Keratinocyte (primary cell): ENCODE data around the gene RELT. TPM values are rescaled to one million over a fixed set of nuclear protein-coding genes. Genes with fewer than 3 reads are reported as not detected.

Source experiments
- DNase-seq: peaks from one replicate; pipeline ENCODE4 v3.0.0-alpha.2; 2011; ENCODE audit warnings: low read depth, missing footprints, low spot score
- FAIRE-seq: peaks from 2 replicates; lab custom pipeline; 2011; peaks lifted over from hg19 to GRCh38; lab: Jason Lieb, UNC
- H2AFZ ChIP-seq: 2 replicates; pipeline ENCODE4 v1.6.0; 2012; ENCODE audit warnings: low read length, control low read depth, inconsistent platforms; ENCODE audit not compliant: control insufficient read depth
- H3K27ac ChIP-seq: 2 replicates; pipeline ENCODE4 v1.5.1; 2011; ENCODE audit warnings: low read length; ENCODE audit not compliant: control insufficient read depth, insufficient read depth
- H3K27me3 ChIP-seq: 3 replicates; pipeline ENCODE4 v1.6.0; 2011; ENCODE audit warnings: low read length; ENCODE audit not compliant: control insufficient read depth, insufficient read depth; ENCODE audit errors: extremely low read depth
- H3K36me3 ChIP-seq, 2 experiments: 2 replicates in 1 of 2; 3 replicates in 1 of 2; pipeline ENCODE4 v1.5.1; 2011; ENCODE audit warnings: low read length in 2 of 2, mild to moderate bottlenecking in 1 of 2; ENCODE audit not compliant: control insufficient read depth in 2 of 2, insufficient read depth in 2 of 2; ENCODE audit errors: extremely low read depth in 1 of 2
- H3K4me1 ChIP-seq: 3 replicates; pipeline ENCODE4 v1.5.1; 2011; ENCODE audit warnings: low read length; ENCODE audit not compliant: control insufficient read depth, insufficient read depth; ENCODE audit errors: extremely low read depth
- H3K4me2 ChIP-seq: 3 replicates; pipeline ENCODE4 v1.6.0; 2011; ENCODE audit warnings: low read depth, low read length; ENCODE audit not compliant: control insufficient read depth, insufficient read depth; ENCODE audit errors: extremely low read depth
- H3K4me3 ChIP-seq, 3 experiments: fragments of 200-600 bp in 1 of 3; sonication (generic) in 1 of 3; 2 replicates in 2 of 3; 3 replicates in 1 of 3; pipeline ENCODE4 v1.5.1; 2011 to 2016; ENCODE audit warnings: low read length in 3 of 3, mild to moderate bottlenecking in 3 of 3, control low read depth in 2 of 3, inconsistent platforms in 1 of 3, low read depth in 1 of 3, mixed read lengths in 1 of 3, mixed run types in 1 of 3, moderate library complexity in 1 of 3; ENCODE audit not compliant: control insufficient read depth in 2 of 3, insufficient read depth in 2 of 3; ENCODE audit errors: extremely low read depth in 1 of 3
- H3K79me2 ChIP-seq: 2 replicates; pipeline ENCODE4 v1.6.0; 2012; ENCODE audit warnings: low read length; ENCODE audit not compliant: control insufficient read depth, insufficient read depth
- H3K9ac ChIP-seq: 3 replicates; pipeline ENCODE4 v1.6.0; 2011; ENCODE audit warnings: low read length; ENCODE audit not compliant: control insufficient read depth, insufficient read depth; ENCODE audit errors: extremely low read depth
- H3K9me1 ChIP-seq: 3 replicates; pipeline ENCODE4 v1.6.0; 2011; ENCODE audit warnings: low read length; ENCODE audit not compliant: control insufficient read depth, insufficient read depth; ENCODE audit errors: extremely low read depth
- H3K9me3 ChIP-seq: 2 replicates; pipeline ENCODE4 v1.5.1; 2012; ENCODE audit warnings: low read depth, low read length; ENCODE audit not compliant: control insufficient read depth
- H4K20me1 ChIP-seq: 3 replicates; pipeline ENCODE4 v1.6.0; 2011; ENCODE audit warnings: low read length; ENCODE audit not compliant: control insufficient read depth, insufficient read depth; ENCODE audit errors: extremely low read depth
- CTCF ChIP-seq, 3 experiments: IDR thresholded peaks in 1 of 3; conservative IDR thresholded peaks in 1 of 3; optimal IDR thresholded peaks in 1 of 3; 2 replicates in 2 of 3; 3 replicates in 1 of 3; pipeline versions ENCODE3 to v1.5.1; 2011; ENCODE audit warnings: low read length in 3 of 3, mild to moderate bottlenecking in 3 of 3, moderate library complexity in 2 of 3, control low read depth in 1 of 3, inconsistent platforms in 1 of 3; ENCODE audit not compliant: insufficient read depth in 2 of 3; ENCODE audit errors: extremely low read depth in 1 of 3
- EZH2 ChIP-seq: IDR thresholded peaks from one replicate; pipeline ENCODE4 v1.6.1; 2012; ENCODE audit warnings: inconsistent platforms, mild to moderate bottlenecking, low read length, moderate library complexity
- dilution Hi-C: fragments of 300-500 bp; cut with MboI; formaldehyde crosslinking; loops from one replicate; pipeline ENCODE4 v1.7.0; 2020; ENCODE audit warnings: low sequenced_read_pairs; ENCODE audit not compliant: extremely low pct_ligation_motif_present
- polyA plus RNA-seq, 5 experiments: library from polyadenylated mRNA; depleted of rRNA in 3 of 5; stranded (reverse) in 3 of 5; stranded (forward) in 1 of 5; unstranded in 1 of 5; fragments of >200 nt; gene quantifications; 1 replicate in 1 of 5; 2 replicates in 3 of 5; 3 replicates in 1 of 5; pipeline versions ENCODE4 v1.2.1 to v1.2.3, GENCODE V29; 2011 to 2012; ENCODE audit warnings: missing spikeins in 2 of 5, low read depth in 1 of 5, low replicate concordance in 1 of 5

Gene RELT
- polyA plus RNA-seq, 1 donor (not counting 4 experiments of a cell fraction or from before 2014, with no cell fraction given) = 4.2 TPM

- peak in 2 of 3 experiments; percentile 0 to 13 for TF ChIP-seq CTCF (optimal IDR thresholded peaks at IDR 0.05 in 1 of 3, IDR thresholded peaks at IDR 0.05 in 1 of 3, conservative IDR thresholded peaks at IDR 0.05 in 1 of 3; ENCODE audit: extremely low read depth in 1 of 3, insufficient read depth in 2 of 3, low read length in 3 of 3)
- TF ChIP-seq EZH2 = no peak
- Histone ChIP-seq H3K27ac (peak overlapping the region; percentile 44), H3K9ac (peak overlapping the region; percentile 19), H3K79me2 (peaks cover 90% of the 10 kb centered on the region), H3K36me3 (peaks cover 1 to 6% of the 10 kb centered on the region in 2 experiments), H2AFZ (no peak overlapping the region), H3K4me3 (no peak overlapping the region), H3K9me1 (peaks cover 12% of the 10 kb centered on the region), H3K4me1 (peaks cover 52% of the 10 kb centered on the region), H4K20me1 (peaks cover 16% of the 10 kb centered on the region), H3K4me2 (peak overlapping the region; percentile 19), H3K27me3 (no peaks in the 10 kb centered on the region), H3K9me3 (no peaks in the 10 kb centered on the region)
- no peak for DNase-seq
- no peak for FAIRE-seq
- dilution Hi-C loops = no loop called here
Observed at GRCh38 chr11:73383249-73384124, 7.3 kb downstream of the RELT start.

GRCh38 chr11:73384125-73384441 is 7.9 kb downstream of the RELT start:
- Histone ChIP-seq H3K36me3 (peaks cover 1 to 6% of the 10 kb centered on the region in 2 experiments), H3K27me3 (no peaks in the 10 kb centered on the region), H3K9ac (no peak overlapping the region), H3K9me1 (peaks cover 12% of the 10 kb centered on the region), H3K79me2 (peaks cover 87% of the 10 kb centered on the region), H2AFZ (no peak overlapping the region), H3K4me3 (no peak overlapping the region), H3K9me3 (no peaks in the 10 kb centered on the region), H3K4me1 (peaks cover 58% of the 10 kb centered on the region), H3K4me2 (no peak overlapping the region), H4K20me1 (peaks cover 10% of the 10 kb centered on the region), H3K27ac (no peak overlapping the region)
- FAIRE-seq = no peak
- DNase-seq = no peak
- dilution Hi-C loops = no loop called here
- TF ChIP-seq CTCF (optimal IDR thresholded peaks at IDR 0.05 in 1 of 3, IDR thresholded peaks at IDR 0.05 in 1 of 3, conservative IDR thresholded peaks at IDR 0.05 in 1 of 3; ENCODE audit: extremely low read depth in 1 of 3, insufficient read depth in 2 of 3, low read length in 3 of 3) = no peak
- TF ChIP-seq EZH2 = no peak
